Uterus (tissue), 4 donors: ENCODE data around the gene GRK3. TPM values are rescaled to one million over a fixed set of nuclear protein-coding genes. Genes with fewer than 3 reads are reported as not detected.
"Not testable (repeated sequence)": the region's sequence is repeated elsewhere in the genome, so short reads cannot be mapped to it uniquely, and the experiment has no call there.

Experiments
- DNase-seq, 2 donors: peaks; one replicate each; pipeline ENCODE4 v3.0.0-alpha.2; 2019 to 2020
- H3K27ac ChIP-seq, 2 donors: fragments of 200-600 bp; sonication (generic); 1 replicate in 1 of 2; 2 replicates in 1 of 2; pipeline ENCODE4 v1.5.1; 2016 to 2018
- H3K27me3 ChIP-seq, 2 donors: fragments of 200-600 bp; sonication (generic); one replicate each; pipeline ENCODE4 v1.5.1; 2018 to 2019; ENCODE audit warnings: control low read depth in 1 of 2
- H3K36me3 ChIP-seq, 2 donors: fragments of 200-600 bp; sonication (generic); one replicate each; pipeline ENCODE4 v1.5.1; 2019; ENCODE audit warnings: control low read depth in 1 of 2
- H3K4me1 ChIP-seq, 2 donors: fragments of 200-600 bp; sonication (generic); one replicate each; pipeline ENCODE4 v1.5.1; 2018 to 2019; ENCODE audit warnings: control low read depth in 1 of 2
- H3K4me3 ChIP-seq, 2 donors: fragments of 200-600 bp; sonication (generic); 1 replicate in 1 of 2; 2 replicates in 1 of 2; pipeline ENCODE4 v1.5.1; 2018 to 2019; ENCODE audit warnings: mild to moderate bottlenecking in 1 of 2
- H3K9me3 ChIP-seq, 2 donors: fragments of 200-600 bp; sonication (generic); one replicate each; pipeline ENCODE4 v1.5.1; 2019; ENCODE audit warnings: control low read depth in 1 of 2
- CTCF ChIP-seq, 4 experiments: fragments of 200-600 bp in 2 of 4; fragments of 450-650 bp in 2 of 4; sonication (generic) in 2 of 4; IDR thresholded peaks; one replicate each; pipeline ENCODE4 v1.5.1; 2016 to 2019; ENCODE audit warnings: antibody characterized with exemption in 4 of 4, mild to moderate bottlenecking in 2 of 4, moderate library complexity in 1 of 4
- POLR2A ChIP-seq, 2 donors: fragments of 450-650 bp; IDR thresholded peaks; one replicate each; pipeline ENCODE4 v1.6.1; 2016; ENCODE audit warnings: antibody characterized with exemption in 2 of 2, mild to moderate bottlenecking in 1 of 2, moderate library complexity in 1 of 2
- intact Hi-C: fragments of 100-400 bp; cut with DNase I; formaldehyde crosslinking; loops from one replicate; pipeline ENCODE4 v1.15.1; 2023; ENCODE audit warnings: low total_unique reads
- total RNA-seq, 4 donors: library from RNA; depleted of rRNA in 3 of 4; stranded (reverse); fragments of >200 nt in 3 of 4; gene quantifications; one replicate each; pipeline versions ENCODE4 v1.1.0 to v1.2.4, GENCODE V29; 2014 to 2023
- donor health status: DM: yes; HTN: yes; CAD: no.

The GRK3 gene
- total RNA-seq, 4 donors from 2014 or later, result 1.3 to 15.8 (median 8.9) TPM

DNA sequence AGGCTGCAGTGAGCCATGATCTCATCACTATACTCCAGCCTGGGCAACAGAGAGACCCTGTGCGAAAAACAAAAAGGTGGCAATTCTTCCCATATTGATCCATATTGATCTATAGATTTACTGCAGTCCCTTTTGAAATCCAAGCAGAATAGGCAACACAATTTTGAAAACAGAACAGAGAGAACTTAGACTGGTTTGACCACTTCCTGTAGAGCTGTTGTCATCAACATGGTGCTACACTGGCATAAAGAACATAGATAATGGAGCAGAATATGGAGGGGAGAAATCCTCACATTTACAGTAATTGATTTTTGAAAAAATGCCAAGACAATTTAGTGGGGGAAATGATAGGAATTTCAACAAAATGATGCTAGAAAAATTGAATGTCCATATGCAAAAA, 34.1 kb downstream of the GRK3 start:
- TF ChIP-seq CTCF (IDR thresholded peaks at IDR 0.05), result no peak
- TF ChIP-seq POLR2A (IDR thresholded peaks at IDR 0.05), result no peak
- no peaks in the 10 kb centered on the region for H3K27me3 ChIP-seq

GRCh38 chr22:25602445-25602844, 38.0 kb downstream of the GRK3 start:
- H3K4me1 ChIP-seq, result no peaks in the 10 kb centered on the region
- no peak overlapping the region for H3K4me3 ChIP-seq
- H3K27me3 ChIP-seq, result no peaks in the 10 kb centered on the region
- TF ChIP-seq CTCF (IDR thresholded peaks at IDR 0.05), result no peak
- no peak for TF ChIP-seq POLR2A (IDR thresholded peaks at IDR 0.05)
- no peak overlapping the region for H3K27ac ChIP-seq
- DNase-seq, result no peak
- intact Hi-C loops, result no loop called here
- no peaks in the 10 kb centered on the region for H3K9me3 ChIP-seq
- no peaks in the 10 kb centered on the region for H3K36me3 ChIP-seq

More for the DNA sequence above, 34.1 kb downstream of the GRK3 start:
- no peak overlapping the region for H3K27ac ChIP-seq
- H3K36me3 ChIP-seq, result no peaks in the 10 kb centered on the region
- DNase-seq, result no peak
- H3K4me1 ChIP-seq, result no peaks in the 10 kb centered on the region
- no peak overlapping the region for H3K4me3 ChIP-seq
- intact Hi-C loops, result no loop called here
- H3K9me3 ChIP-seq, result no peaks in the 10 kb centered on the region

DNA sequence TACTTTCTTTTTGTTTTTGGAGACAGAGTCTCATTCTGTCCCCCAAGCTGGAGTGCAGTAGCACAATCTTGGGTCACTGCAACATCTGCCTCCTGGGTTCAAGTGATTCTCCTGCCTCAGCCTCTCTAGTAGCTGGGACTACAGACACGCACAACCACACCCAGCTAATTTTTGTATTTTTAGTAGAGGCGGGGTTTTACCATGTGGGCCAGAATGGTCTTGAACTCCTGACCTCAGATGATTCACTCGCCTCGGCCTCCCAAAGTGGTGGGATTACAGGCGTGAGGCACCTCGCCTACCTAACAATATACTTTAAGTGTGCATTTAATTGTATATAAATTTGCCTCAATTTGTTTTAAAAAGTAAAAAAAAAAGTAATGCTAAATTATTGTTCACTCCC, 38.4 kb downstream of the GRK3 start:
- intact Hi-C loops, result no loop called here

GRCh38 chr22:25605146-25605545, 40.7 kb downstream of the GRK3 start:
- intact Hi-C loops, H3K27me3 ChIP-seq, H3K4me1 ChIP-seq, H3K27ac ChIP-seq, DNase-seq, H3K4me3 ChIP-seq, H3K9me3 ChIP-seq, H3K36me3 ChIP-seq: not testable (repeated sequence)

More for the DNA sequence above, 38.4 kb downstream of the GRK3 start:
- DNase-seq, result no peak
- Histone ChIP-seq H3K4me3 (no peak overlapping the region), H3K27me3 (no peaks in the 10 kb centered on the region), H3K27ac (no peak overlapping the region), H3K36me3 (no peaks in the 10 kb centered on the region), H3K4me1 (no peaks in the 10 kb centered on the region), H3K9me3 (no peaks in the 10 kb centered on the region)
- no peak for TF ChIP-seq POLR2A (IDR thresholded peaks at IDR 0.05)
- no peak for TF ChIP-seq CTCF (IDR thresholded peaks at IDR 0.05)

- H3K4me1 ChIP-seq, H3K27ac ChIP-seq, H3K27me3 ChIP-seq, H3K9me3 ChIP-seq, H3K4me3 ChIP-seq, intact Hi-C loops, DNase-seq, H3K36me3 ChIP-seq: not testable (repeated sequence)
Measured at GRCh38 chr22:25605565-25605964, 41.1 kb downstream of the GRK3 start.

GRCh38 chr22:25611284-25611683, 46.8 kb downstream of the GRK3 start:
- H3K4me3 ChIP-seq, intact Hi-C loops, H3K9me3 ChIP-seq, H3K36me3 ChIP-seq, H3K27ac ChIP-seq, DNase-seq, H3K27me3 ChIP-seq, H3K4me1 ChIP-seq: not testable (repeated sequence)

DNA sequence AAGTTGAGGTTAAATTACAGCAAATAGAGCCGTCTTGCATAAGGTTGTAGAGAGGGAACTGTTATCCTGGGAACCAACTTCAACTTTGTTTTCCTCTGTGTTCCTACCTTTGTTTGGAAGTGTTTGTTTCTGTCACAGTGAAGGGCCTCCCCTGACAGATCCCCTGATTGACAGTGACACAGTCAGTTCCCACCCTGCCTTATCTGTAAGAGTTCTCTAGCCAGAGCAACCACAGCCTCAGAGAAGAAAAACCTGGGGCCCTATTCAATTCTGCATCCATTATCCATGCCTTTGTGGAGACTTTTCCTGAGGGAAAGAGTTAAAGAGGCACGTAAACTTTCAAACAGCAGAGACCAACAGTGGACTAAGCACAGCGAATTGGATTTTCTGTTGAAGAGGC, 48.7 kb downstream of the GRK3 start:
- H3K4me3 ChIP-seq, H3K9me3 ChIP-seq, H3K4me1 ChIP-seq, H3K36me3 ChIP-seq, H3K27me3 ChIP-seq, H3K27ac ChIP-seq, intact Hi-C loops, DNase-seq: not testable (repeated sequence)

DNA sequence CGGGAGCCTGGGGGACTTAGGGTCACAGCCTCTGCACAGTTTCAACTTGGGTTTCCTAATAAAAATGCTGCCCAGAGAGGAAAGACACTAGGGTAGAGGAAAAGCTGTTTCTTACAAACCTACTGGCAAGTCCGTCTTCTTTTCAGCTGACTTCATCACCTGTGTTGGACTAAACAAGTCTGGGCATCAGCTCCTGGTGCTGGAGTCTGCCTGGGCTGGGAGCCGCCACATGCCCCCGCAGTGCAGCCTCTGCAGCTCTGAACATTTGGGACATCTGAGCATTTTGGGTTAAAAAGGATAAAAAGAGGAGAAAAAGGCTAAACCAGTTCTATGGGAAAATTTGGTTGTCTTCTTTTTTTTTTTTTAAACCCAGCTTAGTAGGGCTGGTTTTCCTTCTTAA, 49.1 kb downstream of the GRK3 start:
- DNase-seq, intact Hi-C loops: not testable (repeated sequence)

DNA sequence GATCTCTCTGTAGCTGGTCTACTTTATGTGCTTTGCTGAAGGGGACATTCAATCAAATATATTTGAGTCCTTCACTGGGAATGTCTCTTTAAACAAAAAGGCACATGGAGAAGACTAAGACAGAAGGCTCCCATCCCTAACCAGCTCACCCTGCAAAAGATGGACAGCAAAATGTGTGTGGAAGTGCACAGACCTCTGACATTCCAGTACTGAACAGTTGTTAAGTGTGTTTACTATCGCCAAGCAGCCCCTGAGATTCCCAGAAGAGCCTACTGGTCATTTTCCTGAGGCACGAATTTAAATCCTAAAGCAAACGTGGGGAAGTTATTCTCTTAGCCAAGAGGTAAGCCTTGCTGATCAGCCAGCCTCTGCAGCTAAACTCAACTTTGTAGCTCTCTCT, 50.3 kb downstream of the GRK3 start:
- H3K27me3 ChIP-seq, DNase-seq, H3K27ac ChIP-seq, H3K4me3 ChIP-seq, H3K4me1 ChIP-seq, H3K9me3 ChIP-seq, H3K36me3 ChIP-seq, intact Hi-C loops: not testable (repeated sequence)

More for the DNA sequence above, 49.1 kb downstream of the GRK3 start:
- H3K4me1 ChIP-seq, H3K9me3 ChIP-seq, H3K36me3 ChIP-seq, H3K4me3 ChIP-seq, H3K27me3 ChIP-seq, H3K27ac ChIP-seq: not testable (repeated sequence)
